Measurements from ENCODE around the gene DNAH10.
A peak's percentile ranks its signal among the peaks of the same experiment; 100 is the strongest.

Gene DNAH10

GRCh38 chr12:123966596-123966995 is 204.5 kb downstream of the DNAH10 start:
- DNase-seq (ENCODE audit: low read depth in 2 of 2): no peak

- no peak for DNase-seq (ENCODE audit: low read depth in 2 of 2)
Observed at GRCh38 chr12:123967121-123967586, 205.1 kb downstream of the DNAH10 start.

- no peak for DNase-seq (ENCODE audit: low read depth in 2 of 2)
Observed at GRCh38 chr12:123971449-123971769, 209.3 kb downstream of the DNAH10 start.

- peak in 1 of 2 experiments; percentile 17 for DNase-seq (ENCODE audit: low read depth in 2 of 2)
Observed at GRCh38 chr12:123971770-123972456, 209.8 kb downstream of the DNAH10 start.

- peak; percentile 86 to 89 for DNase-seq (ENCODE audit: low read depth in 2 of 2)
Observed at GRCh38 chr12:123972457-123973401, 210.6 kb downstream of the DNAH10 start, which contains the start of the genes CCDC92 and ZNF664. TSS of gene CCDC92 (minus strand) at chr12:123972831. CDS start at chr12:123944305, 28,526 bp downstream. TSS of gene ZNF664 (plus strand) at chr12:123973215. CDS start at chr12:124012145, 38,930 bp downstream.

GRCh38 chr12:123973552-123974341 is 211.6 kb downstream of the DNAH10 start:
- DNase-seq (ENCODE audit: low read depth in 2 of 2): peak in 1 of 2 experiments; percentile 13

- no peak for DNase-seq (ENCODE audit: low read depth in 2 of 2)
Observed at GRCh38 chr12:123976227-123976826, 214.2 kb downstream of the DNAH10 start.

GRCh38 chr12:123979566-123979965 is 217.5 kb downstream of the DNAH10 start:
- no peak for DNase-seq (ENCODE audit: low read depth in 2 of 2)

GRCh38 chr12:123982269-123982668 is 220.2 kb downstream of the DNAH10 start:
- DNase-seq (ENCODE audit: low read depth in 2 of 2): no peak

GRCh38 chr12:123983822-123984485 is 221.9 kb downstream of the DNAH10 start:
- DNase-seq (ENCODE audit: low read depth in 2 of 2): peak in 1 of 2 experiments; percentile 4

GRCh38 chr12:123984903-123985302 is 222.8 kb downstream of the DNAH10 start:
- DNase-seq (ENCODE audit: low read depth in 2 of 2): no peak
